ENCODE data around the gene STING1. TPM values are rescaled to one million over a fixed set of nuclear protein-coding genes. Genes with fewer than 3 reads are reported as not detected.

The STING1 gene
- total and polyA plus RNA-seq, 2 donors (not counting 1 experiment from before 2014, with no cell fraction given) = 1.1 to 2.8 TPM

- DNase-seq = no peak
- no peaks in the 10 kb centered on the region for H3K36me3 ChIP-seq (replicated peaks in 1 of 2; ENCODE audit: control extremely low read depth in 1 of 2, control insufficient read depth in 1 of 2, extremely low read depth in 1 of 2, insufficient read depth in 2 of 2, low read length in 1 of 2)
- Mint-ChIP-seq H3K9me3 (ENCODE audit: insufficient read depth) (no peaks in the 10 kb centered on the region), H3K27me3 (no peaks in the 10 kb centered on the region), H3K4me1 (peaks cover 3% of the 10 kb centered on the region), H3K27ac (no peak overlapping the region), H3K4me3 (no peak overlapping the region)
- WGBS (ENCODE audit: insufficient coverage) = 40% methylated on average over 1 of the region's 5 CpGs
- H3K27ac ChIP-seq (ENCODE audit: low read length in 2 of 2) = no peak overlapping the region
- H4K20me1 ChIP-seq (ENCODE audit: control insufficient read depth, insufficient read depth, low read length, poor library complexity, severe bottlenecking) = no peaks in the 10 kb centered on the region
- CTCF ChIA-PET = interaction anchor here (1.3 kb wide), 1 partner anchor 25 kb away, joined by 9 read pairs; no protein-coding TSS in a partner anchor
- H3K4me3 ChIP-seq (ENCODE audit: control extremely low read depth in 1 of 5, extremely low read depth in 1 of 5, insufficient read depth in 1 of 5, low read depth in 2 of 5, low read length in 4 of 5) = no peak overlapping the region
- POLR2A ChIA-PET = no interaction called here
- no peaks in the 10 kb centered on the region for H3K4me1 ChIP-seq (ENCODE audit: control insufficient read depth in 2 of 2, insufficient read depth in 2 of 2, low read length in 2 of 2)
- no peaks in the 10 kb centered on the region for H3K27me3 ChIP-seq (replicated peaks in 1 of 4; ENCODE audit: control extremely low read depth in 1 of 4, control insufficient read depth in 3 of 4, insufficient read depth in 4 of 4, low read length in 3 of 4)
- intact Hi-C loops (cut with micrococcal nuclease) = no loop called here
- H3K79me2 ChIP-seq (ENCODE audit: control insufficient read depth, insufficient read depth, low read length) = no peaks in the 10 kb centered on the region
- H3K9me3 ChIP-seq (ENCODE audit: control extremely low read depth in 1 of 3, control insufficient read depth in 2 of 3, insufficient read depth in 1 of 3, low read length in 2 of 3) = no peaks in the 10 kb centered on the region
- no peak overlapping the region for H3K9ac ChIP-seq (ENCODE audit: low read length)
- H3K4me2 ChIP-seq (replicated peaks; ENCODE audit: low read depth, low read length, poor library complexity, severe bottlenecking) = no peak overlapping the region
- no peak for ATAC-seq (ENCODE audit: low read depth)
- TF ChIP-seq EZH2 (IDR thresholded peaks at IDR 0.05; ENCODE audit: borderline replicate concordance, insufficient read depth, low read depth, low read length, poor library complexity, severe bottlenecking) (no peak), CTCF (IDR thresholded peaks at IDR 0.05) (no peak)
- no peak overlapping the region for H2AFZ ChIP-seq (ENCODE audit: insufficient read depth, low read depth, low read length, poor library complexity, severe bottlenecking)
These were observed 35.4 kb downstream of the STING1 start for GRCh38 chr5:139446956-139447779.

Measured in B cell (primary cell).